Thyroid gland (tissue), 4 donors: ENCODE results near the gene ARHGAP10.

Experiments
- CTCF ChIP-seq, 6 experiments: fragments of 200-600 bp in 3 of 6; fragments of 450-650 bp in 3 of 6; sonication (generic) in 3 of 6; IDR thresholded peaks; one replicate each; pipeline ENCODE4 v1.5.1; 2016 to 2019; ENCODE audit warnings: antibody characterized with exemption in 6 of 6, mild to moderate bottlenecking in 2 of 6, inconsistent platforms in 1 of 6, moderate library complexity in 1 of 6
- POLR2A ChIP-seq, 2 donors: fragments of 450-650 bp; IDR thresholded peaks; one replicate each; pipeline ENCODE4 v1.6.1; 2017; ENCODE audit warnings: antibody characterized with exemption in 2 of 2, mild to moderate bottlenecking in 2 of 2, moderate library complexity in 1 of 2

- no peak for TF ChIP-seq CTCF (IDR thresholded peaks at IDR 0.05)
- TF ChIP-seq POLR2A (IDR thresholded peaks at IDR 0.05) = no peak
Measured at GRCh38 chr4:148118179-148118578, 386.3 kb downstream of the ARHGAP10 start.
